IPS-20b (cell line): ENCODE measurements around the gene FRS2.

Experiments
- H3K27ac ChIP-seq: one replicate; pipeline ENCODE4 v1.5.1; 2013; ENCODE audit warnings: low read length
- H3K27me3 ChIP-seq: 2 replicates; pipeline ENCODE4 v1.6.1; 2013; ENCODE audit warnings: mild to moderate bottlenecking, low read length, inconsistent platforms; ENCODE audit not compliant: insufficient read depth
- H3K36me3 ChIP-seq: 2 replicates; pipeline ENCODE4 v1.6.1; 2013; ENCODE audit warnings: low read depth, mild to moderate bottlenecking, inconsistent platforms, low read length, moderate library complexity; ENCODE audit not compliant: insufficient read depth
- H3K4me1 ChIP-seq: 2 replicates; pipeline ENCODE4 v1.6.1; 2013; ENCODE audit warnings: mild to moderate bottlenecking, control low read depth, inconsistent platforms, low read length, moderate library complexity; ENCODE audit not compliant: insufficient read depth
- H3K4me3 ChIP-seq: 2 replicates; pipeline ENCODE4 v1.5.1; 2013; ENCODE audit warnings: mild to moderate bottlenecking, low read length, inconsistent platforms
- H3K9ac ChIP-seq: 2 replicates; pipeline ENCODE4 v1.6.1; 2013; ENCODE audit warnings: low read depth, mild to moderate bottlenecking, inconsistent platforms, low read length, moderate library complexity
- H3K9me3 ChIP-seq: 2 replicates; pipeline ENCODE4 v1.6.1; 2013; ENCODE audit warnings: mild to moderate bottlenecking, low read depth, low read length, inconsistent platforms; ENCODE audit not compliant: insufficient read depth

Gene FRS2, protein sequence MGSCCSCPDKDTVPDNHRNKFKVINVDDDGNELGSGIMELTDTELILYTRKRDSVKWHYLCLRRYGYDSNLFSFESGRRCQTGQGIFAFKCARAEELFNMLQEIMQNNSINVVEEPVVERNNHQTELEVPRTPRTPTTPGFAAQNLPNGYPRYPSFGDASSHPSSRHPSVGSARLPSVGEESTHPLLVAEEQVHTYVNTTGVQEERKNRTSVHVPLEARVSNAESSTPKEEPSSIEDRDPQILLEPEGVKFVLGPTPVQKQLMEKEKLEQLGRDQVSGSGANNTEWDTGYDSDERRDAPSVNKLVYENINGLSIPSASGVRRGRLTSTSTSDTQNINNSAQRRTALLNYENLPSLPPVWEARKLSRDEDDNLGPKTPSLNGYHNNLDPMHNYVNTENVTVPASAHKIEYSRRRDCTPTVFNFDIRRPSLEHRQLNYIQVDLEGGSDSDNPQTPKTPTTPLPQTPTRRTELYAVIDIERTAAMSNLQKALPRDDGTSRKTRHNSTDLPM

DNA sequence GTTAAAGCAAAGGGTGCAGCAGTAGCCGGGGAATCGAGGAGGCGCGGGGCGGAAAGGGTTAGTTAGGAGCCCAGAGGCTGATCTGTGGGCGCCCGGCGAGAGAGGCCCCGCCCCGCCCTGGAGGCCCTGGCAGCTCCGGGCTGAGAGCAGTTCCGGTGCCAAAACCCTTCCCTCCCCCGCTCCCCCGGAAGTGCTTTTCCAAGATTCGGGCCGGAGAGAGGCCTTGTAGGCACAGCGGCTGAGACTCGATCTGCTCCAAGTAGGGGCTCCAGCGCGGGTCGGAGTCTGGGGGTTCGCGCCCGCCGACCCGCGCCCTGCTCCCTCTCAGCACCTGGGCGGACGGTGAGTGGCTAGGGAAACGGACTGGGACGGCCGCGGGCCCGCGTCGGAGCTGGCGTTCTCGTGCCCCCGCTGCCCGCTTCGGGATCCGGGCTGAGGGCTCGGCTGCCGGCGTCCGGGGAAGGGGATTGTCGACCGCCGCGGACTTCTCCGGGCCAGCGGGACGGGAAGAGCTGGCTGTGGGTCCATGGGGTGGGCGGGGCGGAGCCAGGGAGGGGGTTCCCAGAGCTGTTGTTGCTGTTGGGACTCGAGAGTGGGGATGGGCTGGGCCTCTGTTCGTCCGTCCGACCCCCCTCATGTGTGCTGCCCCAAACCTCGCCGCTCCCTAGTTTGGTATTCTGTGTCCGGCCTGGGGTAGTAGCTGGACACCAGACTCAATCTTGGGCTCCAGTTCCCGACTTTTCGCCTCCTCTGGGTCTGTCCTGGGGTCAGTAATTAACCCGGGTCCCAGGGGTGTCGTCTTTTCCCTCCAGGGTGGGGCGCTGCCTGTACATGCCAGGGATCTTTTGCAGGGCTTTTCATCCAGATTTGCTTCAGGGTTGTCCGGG lies at the start of gene FRS2:
TSS of gene FRS2 (plus strand) at position 200 of the 887 bp plus-strand sequence. CDS start 98,643 bp downstream, outside the sequence.
- Histone ChIP-seq H3K36me3 (no peaks in the 10 kb centered on the region), H3K27ac (peak within 1 kb of the TSS; percentile 76), H3K9ac (peak within 1 kb of the TSS; percentile 85), H3K9me3 (no peaks in the 10 kb centered on the region), H3K27me3 (no peaks in the 10 kb centered on the region), H3K4me1 (peaks cover 54% of the 10 kb centered on the region), H3K4me3 (peak within 1 kb of the TSS; percentile 88)

DNA sequence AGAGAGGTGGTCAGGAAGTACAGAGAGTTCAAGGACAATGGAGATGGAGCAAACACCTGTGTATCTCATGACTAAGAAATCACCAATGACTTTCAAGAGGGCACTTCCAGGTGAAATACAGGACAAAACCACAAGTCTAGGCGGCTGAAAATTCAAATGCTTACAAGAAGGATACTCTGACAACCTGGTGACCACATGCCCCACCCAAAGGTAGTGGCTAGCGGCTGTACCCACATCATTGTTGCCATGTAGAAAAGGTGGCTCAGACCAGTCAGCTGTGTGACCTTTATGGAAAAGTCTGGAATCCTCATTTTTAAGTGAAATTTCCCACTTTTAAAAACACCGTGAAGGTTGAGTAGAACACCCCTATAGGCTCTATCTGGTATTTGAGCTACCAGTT lies 48.6 kb upstream of the FRS2 start:
- no peaks in the 10 kb centered on the region for H3K36me3 ChIP-seq
- H3K9me3 ChIP-seq, result no peaks in the 10 kb centered on the region

DNA sequence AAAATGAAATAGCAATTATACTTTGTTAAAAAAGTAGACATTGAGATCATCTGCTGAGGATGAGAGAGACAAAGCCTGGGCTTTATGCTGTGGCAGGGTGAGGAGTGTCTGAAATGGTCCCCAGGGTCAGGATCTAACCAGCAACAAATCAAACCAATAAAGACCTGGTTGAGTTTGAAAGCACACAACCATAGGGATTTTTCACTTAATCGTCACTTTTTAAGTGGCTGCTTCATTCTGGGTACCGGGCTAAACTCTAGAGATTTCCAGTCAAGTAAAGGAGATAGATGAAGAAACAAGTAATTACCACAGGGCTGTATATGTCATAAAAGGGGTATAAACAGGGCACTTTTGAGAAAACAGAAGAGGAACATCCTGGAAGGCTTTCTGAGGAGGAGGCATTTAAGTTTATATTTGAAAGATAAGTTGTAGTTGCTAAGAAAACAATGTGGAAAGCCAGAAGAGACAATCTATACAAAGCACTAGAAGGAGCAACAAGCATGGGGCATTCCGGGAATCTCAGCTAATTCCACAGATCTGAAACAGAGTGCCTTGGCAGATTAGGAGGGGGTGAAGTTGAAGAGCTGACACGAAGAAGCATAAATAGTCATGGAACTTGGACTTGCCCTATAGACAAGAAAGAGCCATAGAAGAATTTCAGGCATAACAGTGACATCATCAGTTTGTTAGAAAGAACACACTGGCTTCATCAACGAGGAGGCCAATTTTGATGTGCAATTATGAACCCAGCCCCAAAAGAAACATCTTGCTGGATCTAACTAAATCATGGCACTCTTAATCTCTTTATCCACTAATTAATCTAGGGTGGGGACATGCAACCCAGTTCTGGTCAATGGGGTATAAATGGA lies 46.9 kb upstream of the FRS2 start:
- Histone ChIP-seq H3K27ac (no peak overlapping the region), H3K9me3 (no peaks in the 10 kb centered on the region), H3K4me3 (no peak overlapping the region), H3K27me3 (no peaks in the 10 kb centered on the region), H3K36me3 (no peaks in the 10 kb centered on the region), H3K9ac (no peak overlapping the region), H3K4me1 (no peaks in the 10 kb centered on the region)

More for the DNA sequence above, 48.6 kb upstream of the FRS2 start:
- H3K27ac ChIP-seq, result no peak overlapping the region
- H3K27me3 ChIP-seq, result no peaks in the 10 kb centered on the region
- H3K4me3 ChIP-seq, result no peak overlapping the region
- no peaks in the 10 kb centered on the region for H3K4me1 ChIP-seq
- no peak overlapping the region for H3K9ac ChIP-seq

DNA sequence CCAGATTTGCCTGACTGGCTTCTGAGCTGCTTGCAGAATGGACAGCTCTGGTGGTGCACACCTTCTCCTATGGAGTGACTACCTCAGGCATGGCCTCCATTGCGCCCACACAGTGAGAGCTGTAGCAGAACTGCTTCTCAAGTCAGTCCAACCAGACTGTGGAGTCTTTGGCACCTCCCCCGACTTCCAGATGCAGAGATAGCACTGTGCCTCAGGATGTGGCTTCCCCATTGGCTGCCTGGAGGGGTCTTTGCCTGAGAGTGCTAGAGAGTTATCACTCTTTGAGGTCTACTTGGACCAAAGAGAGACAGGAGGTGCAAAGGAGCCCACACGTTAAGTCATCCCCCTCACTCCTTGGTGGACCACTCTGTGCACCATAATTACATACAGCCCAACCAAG lies 44.8 kb upstream of the FRS2 start:
- Histone ChIP-seq H3K4me1 (no peaks in the 10 kb centered on the region), H3K27ac (no peak overlapping the region)

DNA sequence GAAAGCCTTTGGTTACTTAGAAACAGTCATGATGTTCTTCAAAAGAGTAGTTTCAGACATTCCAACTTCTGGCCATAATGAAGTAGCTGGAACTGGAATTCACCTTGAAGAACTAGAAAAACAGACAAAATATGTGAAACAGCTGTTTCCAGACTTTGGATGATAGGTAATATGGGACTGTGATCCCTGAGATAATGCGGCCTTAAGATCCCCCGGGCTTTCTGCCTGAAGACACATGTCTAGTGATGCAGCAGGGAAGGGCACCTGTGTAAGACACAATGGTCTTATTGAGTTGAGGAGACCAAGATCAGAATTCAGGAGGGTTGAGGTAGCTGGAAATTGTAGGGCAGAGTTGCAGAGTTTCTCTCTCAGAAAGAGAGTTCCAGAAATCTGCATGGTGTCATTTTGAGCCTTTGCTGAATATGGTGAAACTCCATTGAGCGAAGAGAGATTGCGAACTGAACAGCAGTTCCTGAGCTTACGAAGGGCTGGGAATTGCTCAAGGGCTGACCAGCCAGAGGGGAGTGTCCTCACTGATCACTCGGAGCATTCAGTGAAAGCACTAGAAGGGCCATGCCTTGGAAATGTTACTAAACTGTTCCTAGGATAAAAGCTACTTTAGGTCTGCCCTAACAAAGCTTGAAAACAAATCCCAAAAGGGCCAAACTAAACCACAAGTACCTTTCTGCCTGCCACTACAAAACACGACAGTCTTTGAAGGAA lies 41.7 kb upstream of the FRS2 start:
- no peaks in the 10 kb centered on the region for H3K36me3 ChIP-seq
- no peaks in the 10 kb centered on the region for H3K4me1 ChIP-seq

More for the DNA sequence above, 44.8 kb upstream of the FRS2 start:
- no peak overlapping the region for H3K4me3 ChIP-seq
- H3K9me3 ChIP-seq, result no peaks in the 10 kb centered on the region
- H3K27me3 ChIP-seq, result no peaks in the 10 kb centered on the region
- H3K36me3 ChIP-seq, result no peaks in the 10 kb centered on the region
- no peak overlapping the region for H3K9ac ChIP-seq

DNA sequence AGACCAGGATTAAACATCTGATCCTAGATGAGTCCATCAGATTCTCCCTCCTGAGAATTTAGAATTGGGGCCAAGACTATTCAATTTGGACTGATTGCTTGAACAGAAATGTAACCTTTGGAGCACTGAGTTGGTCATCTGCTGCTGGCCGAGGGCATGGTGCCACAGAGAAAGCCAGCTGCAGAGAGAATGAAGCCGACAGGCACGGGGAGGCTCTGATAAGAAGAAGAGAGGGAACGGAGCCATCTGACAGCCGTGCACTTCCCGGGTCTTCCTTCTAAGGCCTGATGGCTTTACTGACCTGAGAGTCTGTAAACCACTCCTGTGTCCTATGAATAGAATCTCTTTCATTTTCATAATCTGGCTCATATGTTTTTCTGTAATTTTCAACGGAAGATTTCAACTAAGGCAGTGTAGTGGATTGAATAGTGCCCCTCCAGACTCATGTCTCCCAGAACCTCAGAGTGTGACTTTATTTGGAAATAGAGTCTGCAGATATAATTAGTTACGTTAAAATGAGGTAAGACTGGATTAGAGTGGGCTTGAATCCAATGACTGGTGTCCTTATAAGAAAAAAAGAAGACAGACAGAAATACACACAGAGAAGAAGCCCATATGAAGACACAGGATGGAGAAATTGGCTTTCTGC lies 39.1 kb upstream of the FRS2 start:
- Histone ChIP-seq H3K27me3 (no peaks in the 10 kb centered on the region), H3K4me3 (no peak overlapping the region), H3K4me1 (no peaks in the 10 kb centered on the region), H3K27ac (no peak overlapping the region), H3K36me3 (no peaks in the 10 kb centered on the region), H3K9ac (no peak overlapping the region), H3K9me3 (no peaks in the 10 kb centered on the region)

More for the DNA sequence above, 41.7 kb upstream of the FRS2 start:
- no peaks in the 10 kb centered on the region for H3K27me3 ChIP-seq
- no peak overlapping the region for H3K27ac ChIP-seq
- H3K4me3 ChIP-seq, result no peak overlapping the region
- no peak overlapping the region for H3K9ac ChIP-seq
- H3K9me3 ChIP-seq, result no peaks in the 10 kb centered on the region

DNA sequence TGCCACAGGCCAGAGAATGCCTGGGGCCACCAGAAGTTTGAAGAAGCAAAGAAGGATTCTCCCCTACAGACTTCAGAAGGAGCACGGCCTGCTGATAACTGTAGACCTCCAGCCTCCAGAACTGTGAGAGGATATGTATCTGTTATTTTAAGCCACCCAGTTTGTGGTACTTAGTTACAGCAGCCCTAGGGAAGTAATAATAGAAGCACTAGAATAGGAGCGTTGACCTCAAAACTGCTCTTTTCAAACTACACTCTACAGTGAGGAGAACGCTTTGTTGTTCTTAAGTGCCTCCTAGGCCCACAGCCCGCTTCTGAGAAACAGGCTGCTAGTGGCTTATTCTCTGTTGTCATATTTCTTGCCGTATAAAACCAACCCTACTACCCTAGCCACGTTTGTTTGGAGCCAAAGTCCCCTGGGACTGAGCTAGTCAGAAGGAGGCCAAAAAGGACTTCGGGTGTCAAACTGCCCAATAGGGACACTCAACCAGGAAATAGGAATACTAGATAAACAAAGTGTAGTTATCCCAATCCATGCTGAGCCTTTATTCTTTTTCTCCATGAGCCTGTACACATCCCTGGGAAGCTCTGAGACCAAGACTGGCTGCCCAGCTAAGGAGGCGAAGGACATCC lies 38.5 kb upstream of the FRS2 start:
- Histone ChIP-seq H3K36me3 (no peaks in the 10 kb centered on the region), H3K4me1 (no peaks in the 10 kb centered on the region), H3K27me3 (no peaks in the 10 kb centered on the region), H3K9ac (no peak overlapping the region), H3K9me3 (no peaks in the 10 kb centered on the region), H3K27ac (no peak overlapping the region), H3K4me3 (no peak overlapping the region)

DNA sequence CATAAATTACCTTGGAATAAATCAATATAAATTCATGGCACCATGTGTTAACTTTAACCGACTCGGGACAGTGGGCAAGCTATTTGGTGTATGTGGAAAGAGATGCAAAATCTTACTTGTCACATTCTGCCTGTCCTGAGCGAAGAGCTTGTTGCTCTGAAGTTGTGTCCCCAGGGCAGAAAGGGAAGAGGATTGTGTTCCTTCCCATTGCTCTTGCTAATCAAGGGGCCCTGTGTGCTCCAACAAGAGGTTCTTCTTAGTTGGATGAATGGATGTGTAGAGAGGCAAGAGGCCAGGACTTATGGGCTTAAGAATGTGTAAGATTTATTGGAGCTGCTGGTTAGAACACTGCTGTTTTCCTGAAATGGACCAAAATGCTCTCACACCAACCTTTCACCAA lies 36.5 kb upstream of the FRS2 start:
- Histone ChIP-seq H3K4me3 (no peak overlapping the region), H3K9me3 (no peaks in the 10 kb centered on the region), H3K36me3 (no peaks in the 10 kb centered on the region), H3K9ac (no peak overlapping the region), H3K4me1 (no peaks in the 10 kb centered on the region), H3K27ac (no peak overlapping the region), H3K27me3 (no peaks in the 10 kb centered on the region)

DNA sequence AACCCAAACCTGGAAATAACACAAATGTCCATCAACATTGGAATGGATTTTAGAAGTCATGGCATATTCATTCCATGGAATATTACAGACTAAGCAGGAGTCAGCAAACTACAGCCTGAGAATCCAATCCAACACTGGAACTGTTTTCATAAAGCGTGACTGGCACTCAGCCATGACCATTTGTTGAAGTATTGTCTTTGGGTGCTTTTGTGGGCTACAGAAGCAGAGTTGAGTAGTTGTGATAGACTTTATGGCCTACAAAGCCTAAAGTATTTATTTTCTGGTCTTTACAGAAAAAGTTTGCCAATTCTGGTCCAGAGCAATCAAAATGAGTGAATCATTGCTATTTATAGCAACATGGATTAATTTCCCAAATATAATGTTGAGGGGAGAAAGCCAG lies 34.5 kb upstream of the FRS2 start:
- Histone ChIP-seq H3K9ac (no peak overlapping the region), H3K4me1 (no peaks in the 10 kb centered on the region), H3K27me3 (no peaks in the 10 kb centered on the region), H3K36me3 (no peaks in the 10 kb centered on the region), H3K27ac (no peak overlapping the region), H3K4me3 (no peak overlapping the region), H3K9me3 (no peaks in the 10 kb centered on the region)

DNA sequence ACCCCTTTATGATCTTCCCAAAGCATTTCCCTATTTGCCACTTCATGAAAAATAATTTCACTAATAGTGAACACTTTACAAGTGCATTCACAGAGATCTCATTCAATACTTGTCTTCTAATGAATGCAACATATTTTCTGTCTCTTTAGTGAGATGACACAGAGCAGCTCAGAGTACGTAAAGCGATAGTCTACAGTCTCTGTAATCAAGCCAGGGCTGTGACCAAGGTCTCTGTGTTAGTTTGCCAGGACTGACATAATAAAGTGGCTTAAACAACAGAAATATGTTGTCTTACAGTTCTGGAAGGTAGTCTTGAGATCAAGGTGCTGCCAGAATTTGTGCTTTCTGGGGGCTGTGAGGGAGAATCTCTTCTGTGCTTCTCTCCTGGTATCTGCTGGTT lies 33.1 kb upstream of the FRS2 start:
- Histone ChIP-seq H3K9ac (no peak overlapping the region), H3K9me3 (no peaks in the 10 kb centered on the region), H3K27ac (no peak overlapping the region), H3K36me3 (no peaks in the 10 kb centered on the region), H3K4me3 (no peak overlapping the region), H3K4me1 (no peaks in the 10 kb centered on the region), H3K27me3 (no peaks in the 10 kb centered on the region)
